NCI-H748 treated with DMSO at 0.1 percent for 48 hours (cell line): ENCODE measurements around the gene ECHDC3.
"Not testable (repeated sequence)": the region's sequence is repeated elsewhere in the genome, so short reads cannot be mapped to it uniquely, and the experiment has no call there.

Experiments
- DNase-seq: peaks from one replicate; lab custom pipeline; 2025; lab: John Stamatoyannopoulos, UW

ECHDC3 gene

DNA sequence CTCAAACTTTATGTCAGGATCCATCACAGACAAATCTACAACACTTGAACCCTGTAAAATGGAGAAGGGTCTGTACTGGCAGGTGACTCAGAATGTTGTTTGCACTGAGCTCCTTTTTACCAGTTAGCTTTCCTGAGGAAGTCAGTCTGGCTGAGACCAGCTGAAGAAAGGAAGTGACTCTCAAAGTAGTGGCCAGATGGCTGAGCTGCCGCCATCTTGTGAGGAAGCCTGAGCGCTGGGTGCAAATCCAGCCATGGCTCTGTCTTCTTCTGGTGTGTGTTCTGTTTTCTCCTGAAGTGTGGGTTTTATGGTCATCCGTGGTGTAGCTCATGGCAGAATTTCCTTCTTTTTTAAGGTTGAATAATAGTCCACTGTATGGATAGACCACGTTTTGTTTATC, 25.5 kb upstream of the ECHDC3 start:
- no peak for DNase-seq

DNA sequence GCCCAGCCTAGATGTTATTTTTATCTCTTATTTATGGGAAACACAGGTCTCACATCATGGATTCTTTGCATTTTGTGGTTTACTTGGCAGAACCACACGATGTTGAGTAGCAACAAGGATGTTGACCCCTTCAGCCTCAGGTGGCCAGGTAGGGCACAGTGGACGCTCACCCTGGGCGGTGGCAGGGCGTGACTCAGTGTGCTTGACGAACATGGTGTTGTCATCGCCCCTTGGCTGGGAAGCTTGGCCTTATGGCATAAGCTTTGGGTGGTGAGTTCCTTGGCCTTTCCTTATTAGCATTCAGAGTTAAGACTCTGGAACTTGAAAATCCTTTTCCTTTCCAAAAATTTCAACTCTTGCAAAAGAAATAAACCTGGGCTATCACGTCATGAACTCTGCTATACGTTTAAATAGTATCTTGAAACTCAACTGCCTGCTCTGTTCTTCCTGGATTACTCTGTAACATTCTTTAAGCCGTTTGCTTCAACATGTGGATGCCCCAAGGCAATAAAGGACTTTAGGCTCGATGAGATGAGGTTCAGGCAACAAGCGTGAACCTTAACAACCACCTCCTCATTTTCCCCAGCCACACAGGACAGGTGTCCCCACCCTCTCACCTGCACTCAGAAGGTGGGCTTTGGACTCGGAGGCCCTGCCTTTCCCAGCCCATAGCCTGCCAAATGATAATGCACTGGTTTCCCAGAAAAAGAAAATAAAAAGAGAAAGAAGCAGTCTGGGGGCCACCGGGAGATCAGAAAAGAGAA, 22.5 kb upstream of the ECHDC3 start:
- no peak for DNase-seq

DNA sequence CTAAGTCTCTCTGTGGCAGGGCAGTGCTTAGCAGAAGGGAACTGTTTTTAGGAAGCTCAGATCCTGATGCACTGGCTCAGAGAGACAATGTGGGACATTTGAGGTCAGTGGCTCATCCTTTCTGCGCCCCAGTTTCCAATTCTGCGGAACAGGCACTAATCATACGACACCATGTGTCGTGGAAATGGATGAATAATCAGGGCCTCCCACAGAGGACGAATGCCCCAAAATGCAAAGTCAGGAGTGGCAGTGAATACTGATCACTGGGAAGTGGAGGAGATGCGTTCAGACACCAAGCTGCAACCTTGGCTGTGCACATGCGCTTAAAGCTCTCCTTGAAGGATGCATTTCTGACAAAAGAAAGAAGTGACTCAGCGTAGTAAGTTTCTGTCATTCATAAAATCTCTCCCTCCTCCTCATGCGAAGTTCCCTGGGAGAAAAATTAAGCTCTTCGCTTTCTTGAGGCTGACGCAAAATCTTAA, 21.9 kb upstream of the ECHDC3 start:
- DNase-seq: no peak

DNA sequence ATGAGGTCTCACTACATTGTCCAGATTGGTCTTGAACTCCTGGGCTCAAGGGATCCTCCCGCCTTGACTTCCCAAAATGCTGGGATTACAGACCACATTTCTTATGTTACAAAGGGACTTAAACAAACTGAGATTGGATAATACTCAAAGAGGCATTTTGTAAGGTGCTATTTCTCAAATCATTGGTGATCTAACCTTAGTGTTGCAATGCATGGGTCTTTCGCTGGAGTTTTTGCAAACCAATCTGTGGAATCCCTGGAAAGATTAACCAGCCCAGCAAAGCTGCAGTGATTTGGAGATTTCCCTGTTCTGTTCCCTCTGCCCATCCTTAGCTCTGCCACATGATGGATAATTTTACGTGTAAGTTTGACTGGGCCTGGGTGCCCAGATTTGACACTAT, 20.4 kb upstream of the ECHDC3 start:
- no peak for DNase-seq

DNA sequence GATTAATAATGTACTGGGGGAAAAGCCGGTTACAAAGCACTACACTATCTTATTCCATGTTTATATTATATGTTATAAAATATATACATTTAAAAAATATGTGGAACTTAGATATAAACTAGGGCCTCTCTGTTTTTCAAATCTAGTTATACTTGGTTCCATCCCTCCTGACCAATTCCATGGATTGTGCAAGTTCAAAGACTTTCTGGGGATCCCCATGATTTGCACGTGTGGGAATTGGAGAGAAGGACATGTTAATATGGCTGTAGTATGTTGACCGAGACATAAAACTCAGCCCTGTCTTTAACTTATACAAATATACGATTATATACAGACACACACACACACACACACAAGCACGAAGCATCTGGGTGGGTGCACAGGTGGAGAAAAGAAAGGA, 18.8 kb upstream of the ECHDC3 start:
- no peak for DNase-seq

- no peak for DNase-seq
Measured at GRCh38 chr10:11724938-11725776, 17.0 kb upstream of the ECHDC3 start.

DNA sequence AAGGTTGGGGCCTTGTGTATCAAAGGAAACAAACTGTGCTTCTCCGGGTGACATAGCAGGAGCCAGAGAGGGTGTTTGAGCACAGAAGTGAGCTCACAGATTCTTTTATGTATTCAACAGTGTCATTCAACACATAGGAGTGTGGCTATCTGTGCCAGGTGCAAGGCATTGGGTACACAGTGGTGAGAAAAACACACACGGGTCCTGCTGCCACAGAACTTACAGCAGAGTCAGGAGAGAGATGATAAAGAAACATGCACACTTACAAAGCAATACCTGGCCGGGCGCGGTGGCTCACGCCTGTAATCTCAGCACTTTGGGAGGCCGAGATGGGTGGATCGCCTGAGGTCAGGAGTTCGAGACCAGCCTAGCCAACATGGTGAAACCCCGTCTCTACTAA, 16.3 kb upstream of the ECHDC3 start:
- no peak for DNase-seq

DNA sequence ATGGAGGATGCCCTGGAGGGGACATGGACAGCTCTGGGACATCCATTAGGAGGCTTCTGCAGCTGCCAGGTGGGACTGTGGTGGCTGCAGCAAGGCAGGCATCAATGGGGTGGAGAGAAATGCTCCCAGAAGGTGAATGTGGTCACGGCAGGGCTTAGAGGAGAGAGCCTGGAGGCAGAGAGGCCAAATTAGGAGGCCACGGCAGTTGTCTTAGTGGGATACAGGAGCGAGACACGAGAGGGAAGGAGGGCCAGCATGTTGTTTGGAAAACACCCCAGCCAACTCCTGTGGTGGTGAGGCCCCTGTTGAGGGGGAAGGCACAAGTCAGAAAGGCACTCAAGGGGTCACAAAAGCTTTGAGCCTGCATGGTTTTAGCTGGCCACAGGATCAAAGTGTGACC, 14.6 kb upstream of the ECHDC3 start:
- DNase-seq: no peak

GRCh38 chr10:11728353-11728752, 13.8 kb upstream of the ECHDC3 start:
- DNase-seq: no peak

DNA sequence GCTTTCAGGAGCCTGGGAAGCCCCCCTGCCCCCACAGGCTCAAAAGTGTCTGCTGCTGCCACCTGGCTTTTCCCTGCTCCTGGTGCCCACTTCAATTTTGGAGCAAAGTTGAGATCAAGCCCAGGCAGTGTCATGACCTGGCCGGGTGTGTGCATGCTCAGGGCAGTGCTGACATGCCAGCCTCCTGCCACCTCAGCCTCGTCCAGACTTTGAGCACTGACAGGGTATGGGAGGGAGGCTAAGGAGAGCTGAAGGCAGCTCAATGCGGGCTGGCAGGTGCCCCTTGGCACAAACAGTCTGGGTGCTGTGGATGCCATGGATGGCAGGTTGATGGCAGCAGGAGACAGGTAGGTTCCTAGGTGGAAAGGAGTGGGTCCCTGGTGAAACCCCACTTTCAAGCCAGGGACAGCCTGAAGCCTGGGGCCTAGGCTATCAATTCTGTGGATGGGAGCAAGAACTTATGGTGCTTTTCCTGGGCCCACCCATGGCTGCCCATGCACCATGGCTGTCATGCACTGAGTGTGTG, 12.3 kb upstream of the ECHDC3 start:
- no peak for DNase-seq

- no peak for DNase-seq
Measured at GRCh38 chr10:11730779-11731178, 11.4 kb upstream of the ECHDC3 start.

DNA sequence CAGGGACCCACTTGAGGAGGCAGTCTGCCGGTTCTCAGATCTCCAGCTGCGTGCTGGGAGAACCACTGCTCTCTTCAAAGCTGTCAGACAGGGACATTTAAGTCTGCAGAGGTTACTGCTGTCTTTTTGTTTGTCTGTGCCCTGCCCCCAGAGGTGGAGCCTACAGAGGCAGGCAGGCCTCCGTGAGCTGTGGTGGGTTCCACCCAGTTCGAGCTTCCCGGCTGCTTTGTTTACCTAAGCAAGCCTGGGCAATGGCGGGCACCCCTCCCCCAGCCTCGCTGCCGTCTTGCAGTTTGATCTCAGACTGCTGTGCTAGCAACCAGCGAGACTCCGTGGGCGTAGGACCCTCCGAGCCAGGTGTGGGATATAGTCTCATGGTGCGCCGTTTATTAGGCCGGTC, 5.4 kb upstream of the ECHDC3 start:
- DNase-seq: not testable (repeated sequence)

- DNase-seq: not testable (repeated sequence)
Measured at GRCh38 chr10:11737258-11738032, 4.7 kb upstream of the ECHDC3 start.

DNA sequence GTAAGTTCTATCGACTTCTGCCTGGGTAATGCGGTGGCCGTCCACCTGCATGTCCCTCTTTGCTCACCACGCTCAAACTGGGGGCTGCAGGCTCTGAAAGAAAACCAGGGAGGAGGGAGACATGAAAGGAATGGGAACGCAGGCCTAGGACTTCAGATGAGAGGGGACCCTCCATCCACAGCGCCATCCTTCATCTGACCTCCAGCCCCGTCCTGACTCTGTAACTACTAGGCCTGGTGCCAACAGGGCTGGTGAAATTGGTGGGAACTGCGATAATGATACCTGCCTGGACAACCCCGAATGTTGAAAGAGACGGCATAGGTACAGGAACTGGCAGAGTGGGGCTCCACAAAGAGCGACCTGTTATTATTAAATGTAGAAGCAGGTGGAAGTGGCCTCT, 1.3 kb upstream of the ECHDC3 start:
- no peak for DNase-seq

GRCh38 chr10:11741608-11742007, 574 bp upstream of the ECHDC3 start:
- DNase-seq: no peak

DNA sequence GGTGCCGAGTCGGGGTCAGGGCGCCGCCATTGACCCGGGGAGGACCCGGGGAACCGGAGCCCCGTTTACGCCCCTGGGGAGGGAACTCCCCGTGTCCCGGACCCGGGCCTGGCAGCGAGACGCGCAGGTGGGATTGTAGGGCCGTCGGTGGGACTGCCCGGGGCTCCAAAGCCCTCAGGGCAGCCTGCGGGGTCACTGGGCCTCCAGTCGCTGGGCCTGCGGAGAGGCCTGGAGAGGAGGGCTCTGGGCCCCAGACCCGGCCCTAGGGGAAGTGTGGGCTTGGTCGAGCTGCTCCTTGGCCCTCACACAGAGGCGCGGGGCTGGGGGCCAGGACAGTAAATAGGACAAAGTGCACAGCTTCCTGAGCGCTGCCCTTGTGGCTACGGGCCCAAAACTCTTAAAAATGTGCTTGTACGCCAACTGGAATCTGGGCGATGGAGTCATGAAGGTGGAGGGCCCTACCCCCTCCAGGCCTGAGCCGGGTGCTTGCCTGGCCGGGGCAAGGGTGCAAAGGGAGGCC, 657 bp downstream of the ECHDC3 start:
- no peak for DNase-seq

DNA sequence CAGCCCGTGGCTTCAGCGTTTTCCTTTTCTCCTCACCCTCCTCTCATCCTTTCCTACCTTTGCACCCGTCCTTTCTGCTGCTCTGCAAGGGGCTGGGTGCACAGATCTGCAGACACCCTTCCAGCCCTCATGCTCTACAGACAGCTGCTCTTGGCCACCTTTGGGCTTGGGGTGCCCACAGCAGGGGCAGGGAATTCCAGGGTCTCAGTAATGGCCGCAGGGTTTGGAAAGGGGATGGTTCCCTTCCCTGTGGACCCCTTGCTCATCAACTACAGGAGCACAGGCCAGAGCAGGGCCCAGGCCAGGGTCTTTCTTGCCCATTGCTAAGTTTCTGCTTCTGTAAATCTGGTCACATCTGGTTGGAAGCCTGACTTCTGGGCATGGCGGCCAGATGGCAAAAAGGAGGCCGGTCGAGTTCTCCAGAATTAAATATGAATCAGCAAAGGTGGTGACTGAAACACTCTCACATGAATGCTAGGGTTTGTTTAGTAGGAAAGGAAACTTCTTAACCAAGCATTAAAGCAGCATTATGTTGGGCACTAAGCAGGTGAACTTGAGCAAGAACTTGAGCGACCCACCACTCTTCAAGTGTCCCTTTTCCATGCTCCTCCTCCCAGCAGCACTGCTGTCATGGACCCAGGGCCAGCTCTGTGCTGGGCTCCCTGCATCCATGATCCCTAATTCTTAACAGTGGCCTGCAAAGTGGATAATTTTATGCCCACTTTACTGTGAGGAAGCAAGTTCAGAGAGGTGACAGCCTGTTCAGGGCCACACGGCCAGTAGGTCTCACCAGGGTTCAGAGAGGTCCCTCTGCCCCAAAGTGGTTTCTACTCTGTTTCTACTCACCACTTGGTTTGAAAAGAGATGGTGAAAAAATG, 1.5 kb downstream of the ECHDC3 start:
- DNase-seq: no peak

DNA sequence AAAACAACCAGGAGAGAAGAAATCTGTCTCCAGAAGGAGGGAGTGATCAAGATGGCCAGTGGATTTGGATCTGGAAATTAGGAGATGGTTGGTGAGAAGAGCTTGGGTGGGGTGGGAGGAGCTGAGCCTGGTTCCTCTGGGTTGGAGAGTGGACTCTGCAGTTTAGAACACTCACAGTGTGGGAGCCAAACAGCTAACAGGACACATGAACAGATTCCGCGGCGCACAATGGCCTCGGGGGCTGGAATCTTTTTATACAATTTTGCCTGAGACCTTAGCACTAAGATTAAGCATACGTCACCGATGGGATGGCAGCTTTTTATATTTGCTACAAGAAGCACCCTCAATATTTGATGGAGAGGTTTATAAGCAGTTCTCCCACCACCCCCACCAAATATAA, 2.9 kb downstream of the ECHDC3 start:
- DNase-seq: no peak

GRCh38 chr10:11746883-11747539, 4.8 kb downstream of the ECHDC3 start:
- DNase-seq: no peak

DNA sequence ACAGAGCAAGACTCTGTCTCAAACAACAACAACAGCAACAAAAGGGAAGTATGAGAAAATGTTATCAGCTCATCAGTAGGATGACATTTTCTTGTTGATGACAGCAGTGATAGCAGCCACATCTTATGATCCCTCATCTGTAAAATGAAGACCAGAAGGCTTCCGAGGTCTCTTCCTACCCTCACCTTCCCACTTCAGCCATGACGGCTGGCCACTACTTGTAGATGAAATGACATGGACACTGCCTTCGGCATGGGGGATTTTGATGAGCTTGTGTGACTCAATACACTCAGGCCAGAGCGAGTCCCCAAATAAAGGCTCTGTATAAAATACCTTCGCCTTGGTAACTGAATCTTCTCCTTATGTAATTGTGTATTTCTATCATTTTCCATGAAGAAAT, 6.7 kb downstream of the ECHDC3 start:
- DNase-seq: no peak

DNA sequence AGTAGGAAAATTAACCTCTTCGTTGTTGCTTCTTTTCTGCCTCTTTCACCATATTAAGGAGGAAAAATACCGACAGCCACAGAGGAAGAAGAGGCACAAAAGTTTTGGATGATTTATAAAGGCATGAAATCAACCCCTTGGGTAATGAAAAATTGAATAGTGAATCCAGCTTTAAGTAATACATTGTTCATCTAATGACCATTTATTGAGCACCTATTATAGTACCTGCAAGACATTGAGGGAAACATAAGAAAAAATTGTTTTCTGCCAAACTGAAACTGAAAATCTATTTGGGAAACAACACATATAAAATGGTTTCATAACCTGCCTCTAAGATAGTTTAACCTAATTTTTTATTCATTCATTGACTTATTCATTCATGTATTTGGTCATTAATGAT, 8.2 kb downstream of the ECHDC3 start:
- no peak for DNase-seq
